DND-41 (cell line): Measurements from ENCODE around the gene ERC1.

Experiments
- ATAC-seq: fragments of 200-7000 bp; cut with Tn5 transposase; 3 replicates; pipeline ENCODE4 v1.9.1; 2021; ENCODE audit warnings: low read depth; ENCODE audit not compliant: insufficient read depth
- DNase-seq: peaks from one replicate; pipeline ENCODE4 v3.0.0-alpha.2; 2020
- H2AFZ ChIP-seq: 2 replicates; pipeline ENCODE4 v1.6.0; 2012; ENCODE audit warnings: low read depth, low read length
- H3K27ac ChIP-seq: 2 replicates; pipeline ENCODE4 v1.5.1; 2012; ENCODE audit warnings: low read length, inconsistent platforms
- H3K27me3 ChIP-seq: fragments of 200-600 bp; sonication (generic); 2 replicates; pipeline ENCODE4 v1.6.0; 2012; ENCODE audit warnings: low read length, mild to moderate bottlenecking, inconsistent platforms; ENCODE audit not compliant: insufficient read depth, poor library complexity
- H3K36me3 ChIP-seq: 2 replicates; pipeline ENCODE4 v1.5.1; 2012; ENCODE audit warnings: low read length, inconsistent platforms; ENCODE audit not compliant: insufficient read depth
- H3K4me1 ChIP-seq: 2 replicates; pipeline ENCODE4 v1.5.1; 2012; ENCODE audit warnings: mild to moderate bottlenecking, low read length; ENCODE audit not compliant: insufficient read depth
- H3K4me2 ChIP-seq: 2 replicates; pipeline ENCODE4 v1.6.0; 2012; ENCODE audit warnings: mild to moderate bottlenecking, moderate library complexity, low read length, inconsistent platforms; ENCODE audit not compliant: insufficient read depth
- H3K4me3 ChIP-seq, 2 experiments: fragments of 200-600 bp in 1 of 2; shearing (Covaris generic) in 1 of 2; 2 replicates each; pipeline ENCODE4 v1.5.1; 2012 to 2016; ENCODE audit warnings: inconsistent platforms in 2 of 2, low read length in 2 of 2, mild to moderate bottlenecking in 2 of 2, low read depth in 1 of 2, moderate library complexity in 1 of 2
- H3K79me2 ChIP-seq: 2 replicates; pipeline ENCODE4 v1.6.0; 2012; ENCODE audit warnings: low read length, inconsistent platforms; ENCODE audit not compliant: insufficient read depth
- H3K9ac ChIP-seq: 2 replicates; pipeline ENCODE4 v1.6.0; 2012; ENCODE audit warnings: low read depth, mild to moderate bottlenecking, inconsistent platforms, low read length, moderate library complexity
- H3K9me3 ChIP-seq: 2 replicates; pipeline ENCODE4 v1.5.1; 2012; ENCODE audit warnings: low read length, moderate library complexity, mild to moderate bottlenecking, inconsistent platforms; ENCODE audit not compliant: insufficient read depth, severe bottlenecking
- H4K20me1 ChIP-seq: 2 replicates; pipeline ENCODE4 v1.6.0; 2012; ENCODE audit warnings: low read length; ENCODE audit not compliant: insufficient read depth
- CTCF ChIP-seq: IDR thresholded peaks from 2 replicates; pipeline ENCODE4 v1.5.1; 2012; ENCODE audit warnings: borderline replicate concordance, low read length, moderate library complexity, mild to moderate bottlenecking; ENCODE audit not compliant: poor library complexity, severe bottlenecking; ENCODE audit errors: extremely low read depth
- EZH2 ChIP-seq: IDR thresholded peaks from 3 replicates; pipeline ENCODE4 v1.6.1; 2012; ENCODE audit warnings: borderline replicate concordance, low read depth, mild to moderate bottlenecking, moderate library complexity, low read length, inconsistent platforms; ENCODE audit not compliant: severe bottlenecking

ERC1 gene

DNA sequence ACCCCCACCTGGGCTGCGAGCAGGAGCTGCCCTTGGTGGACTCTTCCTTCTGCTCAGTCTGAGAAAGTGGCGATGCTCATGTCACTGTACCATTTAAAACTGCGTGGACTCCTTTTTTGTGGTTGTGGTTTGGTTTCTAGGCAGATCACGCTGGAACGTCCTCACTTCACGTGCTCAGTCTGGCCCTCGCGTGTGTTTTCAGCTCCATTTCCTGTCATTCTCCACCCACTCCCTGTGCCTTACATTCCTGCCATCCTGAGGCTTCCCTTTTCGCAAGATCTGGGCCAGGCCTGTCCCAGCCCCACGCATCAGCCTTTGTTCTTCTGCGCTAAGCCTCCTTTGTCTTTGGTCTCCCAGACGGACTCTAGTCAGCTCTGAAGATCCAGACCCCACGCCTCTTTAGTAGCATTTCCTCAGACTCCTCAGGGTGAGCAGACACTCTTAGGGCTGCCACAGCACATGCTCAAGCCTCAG lies 497.9 kb downstream of the ERC1 start:
- peak overlapping the region; percentile 81 for H3K27ac ChIP-seq
- H3K79me2 ChIP-seq, result no peaks in the 10 kb centered on the region
- H3K9me3 ChIP-seq, result no peaks in the 10 kb centered on the region
- peak; percentile 92 for ATAC-seq
- H3K9ac ChIP-seq, result peak overlapping the region; percentile 21; the same call in 1 of the 2 replicates
- no peaks in the 10 kb centered on the region for H4K20me1 ChIP-seq
- H3K4me1 ChIP-seq, result peaks cover 33% of the 10 kb centered on the region
- TF ChIP-seq EZH2 (no peak), CTCF (no peak)
- DNase-seq, result peak; percentile 71
- 0 out of 2 replicates have a peak, but pooled peaks cover 12% of the 10 kb centered on the region for H3K36me3 ChIP-seq
- peak overlapping the region; percentile 62; the same call in 1 of the 2 replicates for H2AFZ ChIP-seq
- no peaks in the 10 kb centered on the region for H3K27me3 ChIP-seq
- H3K4me2 ChIP-seq, result peak overlapping the region; percentile 6; the same call in 1 of the 2 replicates
- H3K4me3 ChIP-seq, result no peak overlapping the region

DNA sequence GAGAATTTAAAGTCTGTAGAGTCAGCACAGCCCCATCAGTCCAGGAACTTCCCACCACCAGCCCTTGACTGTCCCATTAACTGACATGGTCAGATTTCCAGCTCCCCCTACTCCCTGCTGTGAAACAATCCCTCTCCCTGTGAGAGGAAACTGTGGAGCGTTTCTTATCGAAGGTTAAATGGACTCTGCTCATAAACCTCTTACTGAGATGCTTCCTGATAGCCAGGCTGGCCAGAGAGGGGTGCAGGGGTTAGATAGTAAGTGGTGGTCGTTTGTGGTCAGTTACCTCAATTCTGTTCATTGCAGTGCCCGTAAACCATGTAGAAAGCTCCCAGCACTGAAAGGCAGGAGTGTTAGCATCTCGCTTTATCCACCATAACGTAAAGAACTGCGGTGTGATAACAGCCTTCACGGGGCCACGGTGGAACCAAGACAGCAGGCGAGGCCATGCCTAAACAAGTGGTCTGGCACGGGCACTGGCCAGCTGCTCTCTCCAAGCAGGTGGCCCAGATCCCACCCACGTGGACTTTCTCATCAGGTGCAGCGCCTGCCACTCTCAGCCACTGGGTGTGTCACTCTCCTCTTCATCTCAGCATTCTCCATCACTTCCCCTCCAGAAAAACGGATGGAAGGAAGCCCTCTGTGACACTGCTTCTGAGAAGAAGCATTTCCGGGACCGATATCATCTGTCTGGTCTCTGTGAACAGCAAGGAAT lies 501.1 kb downstream of the ERC1 start:
- Histone ChIP-seq H2AFZ (no peak overlapping the region), H3K9me3 (no peaks in the 10 kb centered on the region), H3K27me3 (no peaks in the 10 kb centered on the region), H3K4me3 (no peak overlapping the region), H3K27ac (no peak overlapping the region), H3K36me3 (0 out of 2 replicates have a peak, but pooled peaks cover 12% of the 10 kb centered on the region), H3K4me2 (no peak overlapping the region), H3K4me1 (peaks cover 29% of the 10 kb centered on the region), H4K20me1 (no peaks in the 10 kb centered on the region), H3K9ac (no peak overlapping the region), H3K79me2 (no peaks in the 10 kb centered on the region)
- TF ChIP-seq EZH2, result no peak
- TF ChIP-seq CTCF, result no peak
- no peak for DNase-seq
- ATAC-seq, result no peak

GRCh38 chr12:1493781-1494565 lies 502.9 kb downstream of the ERC1 start:
- Histone ChIP-seq H3K36me3 (0 out of 2 replicates have a peak, but pooled peaks cover 12% of the 10 kb centered on the region), H3K4me1 (peaks cover 11% of the 10 kb centered on the region), H4K20me1 (no peaks in the 10 kb centered on the region), H3K4me2 (no peak overlapping the region), H3K9me3 (no peaks in the 10 kb centered on the region), H2AFZ (no peak overlapping the region), H3K9ac (no peak overlapping the region), H3K4me3 (no peak overlapping the region), H3K27me3 (no peaks in the 10 kb centered on the region), H3K79me2 (no peaks in the 10 kb centered on the region), H3K27ac (no peak overlapping the region)
- DNase-seq (no peak), ATAC-seq (no peak)
- no peak for TF ChIP-seq CTCF
- no peak for TF ChIP-seq EZH2
